Measurements from ENCODE around the gene ENGASE. TPM values are rescaled to one million over a fixed set of nuclear protein-coding genes. Genes with fewer than 3 reads are reported as not detected.

ENGASE gene
- total and polyA plus RNA-seq, 2 donors from 2014 or later, result 14.3 to 49.3 TPM

DNA sequence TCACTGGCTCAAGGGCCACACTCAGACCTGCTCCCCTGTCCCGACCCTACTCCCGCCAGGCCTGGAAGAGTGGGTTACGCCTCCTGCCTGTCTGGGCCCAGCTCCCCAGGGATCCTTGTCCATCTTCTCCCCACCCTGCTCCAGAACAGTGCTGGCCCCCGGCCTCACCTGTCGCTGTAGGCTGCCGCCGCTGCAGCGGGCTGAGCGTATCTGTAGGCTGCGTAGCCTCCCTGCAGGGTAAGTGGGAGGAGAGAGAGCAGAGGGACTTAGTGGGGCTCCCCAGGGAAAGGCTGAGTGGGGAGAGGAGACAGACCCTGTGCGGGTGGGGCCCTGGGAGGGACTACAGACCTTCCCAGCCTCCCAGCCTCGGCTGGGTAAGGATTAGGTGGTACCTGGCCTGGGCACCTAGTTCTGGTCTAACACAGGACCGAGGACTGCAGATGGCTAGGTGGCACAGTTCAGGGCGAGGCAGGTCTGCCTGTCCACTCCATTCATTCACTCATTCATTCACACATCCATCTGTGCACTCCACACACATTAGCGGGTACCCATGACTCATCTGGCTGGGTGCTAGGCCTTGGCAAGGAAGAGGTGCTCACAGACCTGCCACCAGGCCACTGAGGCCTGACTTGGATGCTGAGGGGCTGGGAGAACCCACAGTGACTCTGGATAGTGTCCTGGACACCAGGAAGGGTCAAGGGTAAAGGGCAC, 20.9 kb downstream of the ENGASE start:
- Histone ChIP-seq H3K36me3 (ENCODE audit: control insufficient read depth in 2 of 3, insufficient read depth in 3 of 3, low read length in 3 of 3) (no peaks in the 10 kb centered on the region), H3K4me1 (ENCODE audit: control insufficient read depth in 2 of 3, insufficient read depth in 2 of 3, low read depth in 1 of 3, low read length in 3 of 3) (no peaks in the 10 kb centered on the region), H3K9ac (ENCODE audit: low read length in 3 of 3) (no peak overlapping the region), H3K27ac (ENCODE audit: low read depth in 2 of 2, low read length in 2 of 2) (no peak overlapping the region), H3K4me3 (ENCODE audit: low read length in 3 of 3) (no peak overlapping the region), H3K9me3 (ENCODE audit: control insufficient read depth in 2 of 3, insufficient read depth in 1 of 3, low read length in 3 of 3) (no peaks in the 10 kb centered on the region), H3K27me3 (ENCODE audit: control insufficient read depth, insufficient read depth, low read length) (no peaks in the 10 kb centered on the region)
- intact Hi-C loops (cut with DNase I), result no loop called here
- FAIRE-seq, result no peak
- DNase-seq, result no peak
- TF ChIP-seq, protein P1, sequence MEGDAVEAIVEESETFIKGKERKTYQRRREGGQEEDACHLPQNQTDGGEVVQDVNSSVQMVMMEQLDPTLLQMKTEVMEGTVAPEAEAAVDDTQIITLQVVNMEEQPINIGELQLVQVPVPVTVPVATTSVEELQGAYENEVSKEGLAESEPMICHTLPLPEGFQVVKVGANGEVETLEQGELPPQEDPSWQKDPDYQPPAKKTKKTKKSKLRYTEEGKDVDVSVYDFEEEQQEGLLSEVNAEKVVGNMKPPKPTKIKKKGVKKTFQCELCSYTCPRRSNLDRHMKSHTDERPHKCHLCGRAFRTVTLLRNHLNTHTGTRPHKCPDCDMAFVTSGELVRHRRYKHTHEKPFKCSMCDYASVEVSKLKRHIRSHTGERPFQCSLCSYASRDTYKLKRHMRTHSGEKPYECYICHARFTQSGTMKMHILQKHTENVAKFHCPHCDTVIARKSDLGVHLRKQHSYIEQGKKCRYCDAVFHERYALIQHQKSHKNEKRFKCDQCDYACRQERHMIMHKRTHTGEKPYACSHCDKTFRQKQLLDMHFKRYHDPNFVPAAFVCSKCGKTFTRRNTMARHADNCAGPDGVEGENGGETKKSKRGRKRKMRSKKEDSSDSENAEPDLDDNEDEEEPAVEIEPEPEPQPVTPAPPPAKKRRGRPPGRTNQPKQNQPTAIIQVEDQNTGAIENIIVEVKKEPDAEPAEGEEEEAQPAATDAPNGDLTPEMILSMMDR (IDR thresholded peaks at IDR 0.05; ENCODE audit: borderline replicate concordance, extremely low read depth, insufficient read depth), result no peak

- H3K9ac ChIP-seq (ENCODE audit: low read length in 3 of 3), result no peak overlapping the region
- no peak overlapping the region for H3K27ac ChIP-seq (ENCODE audit: low read depth in 2 of 2, low read length in 2 of 2)
- intact Hi-C loops (cut with DNase I), result no loop called here
- peak in 3 of 5 donors; percentile 54 to 64 (median 59) for DNase-seq
- TF ChIP-seq, protein P1 (IDR thresholded peaks at IDR 0.05; ENCODE audit: borderline replicate concordance, extremely low read depth, insufficient read depth), result no peak
- no peaks in the 10 kb centered on the region for H3K4me1 ChIP-seq (ENCODE audit: control insufficient read depth in 2 of 3, insufficient read depth in 2 of 3, low read depth in 1 of 3, low read length in 3 of 3)
- no peaks in the 10 kb centered on the region for H3K36me3 ChIP-seq (ENCODE audit: control insufficient read depth in 2 of 3, insufficient read depth in 3 of 3, low read length in 3 of 3)
- no peaks in the 10 kb centered on the region for H3K27me3 ChIP-seq (ENCODE audit: control insufficient read depth, insufficient read depth, low read length)
- no peak for FAIRE-seq
- H3K4me3 ChIP-seq (ENCODE audit: low read length in 3 of 3), result no peak overlapping the region
- no peaks in the 10 kb centered on the region for H3K9me3 ChIP-seq (ENCODE audit: control insufficient read depth in 2 of 3, insufficient read depth in 1 of 3, low read length in 3 of 3)
These were observed 21.9 kb downstream of the ENGASE start for GRCh38 chr17:79096477-79096876.

- no peaks in the 10 kb centered on the region for H3K27me3 ChIP-seq (ENCODE audit: control insufficient read depth, insufficient read depth, low read length)
- FAIRE-seq (no peak), DNase-seq (no peak)
- H3K9ac ChIP-seq (ENCODE audit: low read length in 3 of 3), result no peak overlapping the region
- no peak overlapping the region for H3K27ac ChIP-seq (ENCODE audit: low read depth in 2 of 2, low read length in 2 of 2)
- no peaks in the 10 kb centered on the region for H3K4me1 ChIP-seq (ENCODE audit: control insufficient read depth in 2 of 3, insufficient read depth in 2 of 3, low read depth in 1 of 3, low read length in 3 of 3)
- no peaks in the 10 kb centered on the region for H3K36me3 ChIP-seq (ENCODE audit: control insufficient read depth in 2 of 3, insufficient read depth in 3 of 3, low read length in 3 of 3)
- TF ChIP-seq, protein P1 (IDR thresholded peaks at IDR 0.05; ENCODE audit: borderline replicate concordance, extremely low read depth, insufficient read depth), result no peak
- intact Hi-C loops (cut with DNase I), result no loop called here
- H3K4me3 ChIP-seq (ENCODE audit: low read length in 3 of 3), result no peak overlapping the region
- H3K9me3 ChIP-seq (ENCODE audit: control insufficient read depth in 2 of 3, insufficient read depth in 1 of 3, low read length in 3 of 3), result no peaks in the 10 kb centered on the region
These were observed 22.8 kb downstream of the ENGASE start for GRCh38 chr17:79097226-79098055.

Data from kidney (tissue), 14 donors.